Measurements from ENCODE around the gene HSPA1L. TPM values are rescaled to one million over a fixed set of nuclear protein-coding genes. Genes with fewer than 3 reads are reported as not detected.
"Not testable (repeated sequence)": the region's sequence is repeated elsewhere in the genome, so short reads cannot be mapped to it uniquely, and the experiment has no call there.

Gene HSPA1L
- polyA plus RNA-seq, 1 donor from 2014 or later = 2.6 TPM

DNA sequence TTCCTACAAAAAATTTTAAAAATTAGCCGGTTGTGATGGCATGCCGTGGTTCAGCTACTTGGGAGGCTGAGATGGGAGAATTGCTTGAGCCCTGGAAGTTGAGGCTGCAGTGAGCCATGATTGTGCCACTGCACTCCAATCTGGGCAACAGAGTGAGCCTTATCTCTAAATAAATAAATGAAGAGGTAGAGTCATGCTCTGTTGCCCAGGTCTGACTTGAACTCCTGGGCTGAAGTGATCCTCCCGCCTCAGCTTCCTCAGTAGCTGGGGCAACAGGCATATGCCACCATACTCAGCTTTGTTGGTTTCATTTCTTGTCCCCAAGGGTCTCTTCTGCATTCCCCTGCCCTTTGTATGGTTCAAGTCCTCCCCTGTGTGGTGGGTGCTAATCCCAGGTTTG lies 29.4 kb upstream of the HSPA1L start:
- Histone ChIP-seq H3K9me3 (ENCODE audit: low read length) (no peaks in the 10 kb centered on the region), H3K4me2 (ENCODE audit: low read length) (no peak overlapping the region), H3K4me3 (ENCODE audit: low read length) (no peak overlapping the region), H3K27me3 (ENCODE audit: insufficient read depth, low read depth, low read length) (no peaks in the 10 kb centered on the region), H4K20me1 (ENCODE audit: insufficient read depth) (no peaks in the 10 kb centered on the region), H3K79me2 (replicated peaks; ENCODE audit: insufficient read depth, low read length) (no peaks in the 10 kb centered on the region), H3F3A (ENCODE audit: insufficient read depth, low read length, poor library complexity, severe bottlenecking) (no peaks in the 10 kb centered on the region), H3K36me3 (ENCODE audit: insufficient read depth, low read length) (no peaks in the 10 kb centered on the region), H2AFZ (ENCODE audit: low read depth, low read length) (no peak overlapping the region), H3K27ac (ENCODE audit: low read length) (no peak overlapping the region), H3K9me2 (ENCODE audit: insufficient read depth, low read length) (no peaks in the 10 kb centered on the region), H3K9ac (ENCODE audit: low read length) (no peak overlapping the region)
- TF ChIP-seq SMC3 (conservative IDR thresholded peaks at IDR 0.05; ENCODE audit: poor library complexity) = no peak
- no peak for TF ChIP-seq POLR2AphosphoS5 (IDR thresholded peaks at IDR 0.05)
- no peak for TF ChIP-seq RAD21 (conservative IDR thresholded peaks at IDR 0.05)
- TF ChIP-seq MXI1 (conservative IDR thresholded peaks at IDR 0.05; ENCODE audit: poor library complexity, severe bottlenecking) = no peak
- TF ChIP-seq, protein P1, sequence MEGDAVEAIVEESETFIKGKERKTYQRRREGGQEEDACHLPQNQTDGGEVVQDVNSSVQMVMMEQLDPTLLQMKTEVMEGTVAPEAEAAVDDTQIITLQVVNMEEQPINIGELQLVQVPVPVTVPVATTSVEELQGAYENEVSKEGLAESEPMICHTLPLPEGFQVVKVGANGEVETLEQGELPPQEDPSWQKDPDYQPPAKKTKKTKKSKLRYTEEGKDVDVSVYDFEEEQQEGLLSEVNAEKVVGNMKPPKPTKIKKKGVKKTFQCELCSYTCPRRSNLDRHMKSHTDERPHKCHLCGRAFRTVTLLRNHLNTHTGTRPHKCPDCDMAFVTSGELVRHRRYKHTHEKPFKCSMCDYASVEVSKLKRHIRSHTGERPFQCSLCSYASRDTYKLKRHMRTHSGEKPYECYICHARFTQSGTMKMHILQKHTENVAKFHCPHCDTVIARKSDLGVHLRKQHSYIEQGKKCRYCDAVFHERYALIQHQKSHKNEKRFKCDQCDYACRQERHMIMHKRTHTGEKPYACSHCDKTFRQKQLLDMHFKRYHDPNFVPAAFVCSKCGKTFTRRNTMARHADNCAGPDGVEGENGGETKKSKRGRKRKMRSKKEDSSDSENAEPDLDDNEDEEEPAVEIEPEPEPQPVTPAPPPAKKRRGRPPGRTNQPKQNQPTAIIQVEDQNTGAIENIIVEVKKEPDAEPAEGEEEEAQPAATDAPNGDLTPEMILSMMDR (IDR thresholded peaks at IDR 0.05; ENCODE audit: poor library complexity, severe bottlenecking) = no peak
- TF ChIP-seq TAF1 (IDR thresholded peaks at IDR 0.05; ENCODE audit: low read depth) = no peak
- TF ChIP-seq EP300 (conservative IDR thresholded peaks at IDR 0.05; ENCODE audit: poor library complexity, severe bottlenecking) = no peak
- TF ChIP-seq EZH2 (IDR thresholded peaks at IDR 0.05; ENCODE audit: borderline replicate concordance, insufficient read depth, low read length, poor library complexity, severe bottlenecking) = no peak

DNA sequence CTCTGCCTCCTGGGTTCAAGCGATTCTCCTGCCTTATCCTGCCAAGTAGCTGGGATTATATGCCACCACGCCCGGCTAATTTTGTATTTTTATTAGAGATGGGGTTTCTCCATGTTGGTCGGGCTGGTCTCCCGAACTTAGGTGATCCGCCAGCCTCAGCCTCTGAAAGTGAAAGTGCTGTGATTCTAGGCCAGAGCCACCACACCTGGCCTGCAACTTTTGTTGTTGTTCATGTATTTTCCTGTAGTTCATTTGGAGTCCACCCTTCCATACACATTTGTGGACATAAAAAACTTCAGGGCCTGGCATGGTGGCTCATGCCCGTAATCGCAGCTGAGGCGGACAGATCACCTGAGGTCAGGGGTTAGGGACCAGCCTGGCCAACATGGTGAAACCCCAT lies 27.0 kb upstream of the HSPA1L start:
- Histone ChIP-seq H4K20me1 (ENCODE audit: insufficient read depth) (no peaks in the 10 kb centered on the region), H3K27me3 (ENCODE audit: insufficient read depth, low read depth, low read length) (no peaks in the 10 kb centered on the region), H3K9me3 (ENCODE audit: low read length) (no peaks in the 10 kb centered on the region), H3K4me2 (ENCODE audit: low read length) (no peak overlapping the region), H3K9ac (ENCODE audit: low read length) (no peak overlapping the region), H3K27ac (ENCODE audit: low read length) (no peak overlapping the region), H3K4me3 (ENCODE audit: low read length) (no peak overlapping the region), H3F3A (ENCODE audit: insufficient read depth, low read length, poor library complexity, severe bottlenecking) (no peaks in the 10 kb centered on the region), H2AFZ (ENCODE audit: low read depth, low read length) (no peak overlapping the region), H3K79me2 (replicated peaks; ENCODE audit: insufficient read depth, low read length) (peaks cover 6% of the 10 kb centered on the region), H3K36me3 (ENCODE audit: insufficient read depth, low read length) (peaks cover 4% of the 10 kb centered on the region), H3K9me2 (ENCODE audit: insufficient read depth, low read length) (no peaks in the 10 kb centered on the region)
- no peak for TF ChIP-seq MXI1 (conservative IDR thresholded peaks at IDR 0.05; ENCODE audit: poor library complexity, severe bottlenecking)
- TF ChIP-seq RAD21 (conservative IDR thresholded peaks at IDR 0.05) = no peak
- no peak for TF ChIP-seq SMC3 (conservative IDR thresholded peaks at IDR 0.05; ENCODE audit: poor library complexity)

DNA sequence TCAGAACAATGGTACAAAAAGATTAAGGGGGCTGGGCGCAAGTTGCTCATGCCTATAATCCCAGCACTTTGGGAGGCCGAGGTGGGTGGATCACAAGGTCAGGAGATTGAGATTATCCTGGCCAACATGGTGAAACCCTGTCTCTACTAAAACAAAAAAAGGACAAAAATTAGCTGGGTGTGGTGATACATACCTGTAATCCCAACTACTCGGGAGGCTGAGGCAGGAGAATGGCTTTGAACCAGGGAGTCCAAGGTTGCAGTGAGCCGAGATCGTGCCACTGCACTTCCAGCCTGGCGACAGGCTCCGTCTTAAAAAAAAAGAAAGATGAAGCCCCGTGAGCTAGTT lies 24.7 kb upstream of the HSPA1L start:
- peaks cover 29% of the 10 kb centered on the region for H3K79me2 ChIP-seq (replicated peaks; ENCODE audit: insufficient read depth, low read length)
- not testable (repeated sequence) for H3K4me2 ChIP-seq (ENCODE audit: low read length); H3K36me3 ChIP-seq (ENCODE audit: insufficient read depth, low read length); H3K9me2 ChIP-seq (ENCODE audit: insufficient read depth, low read length); H4K20me1 ChIP-seq (ENCODE audit: insufficient read depth); H3K9me3 ChIP-seq (ENCODE audit: low read length); H3K27me3 ChIP-seq (ENCODE audit: insufficient read depth, low read depth, low read length); H3K27ac ChIP-seq (ENCODE audit: low read length); H3F3A ChIP-seq (ENCODE audit: insufficient read depth, low read length, poor library complexity, severe bottlenecking); H3K4me3 ChIP-seq (ENCODE audit: low read length); H2AFZ ChIP-seq (ENCODE audit: low read depth, low read length); H3K9ac ChIP-seq (ENCODE audit: low read length)

DNA sequence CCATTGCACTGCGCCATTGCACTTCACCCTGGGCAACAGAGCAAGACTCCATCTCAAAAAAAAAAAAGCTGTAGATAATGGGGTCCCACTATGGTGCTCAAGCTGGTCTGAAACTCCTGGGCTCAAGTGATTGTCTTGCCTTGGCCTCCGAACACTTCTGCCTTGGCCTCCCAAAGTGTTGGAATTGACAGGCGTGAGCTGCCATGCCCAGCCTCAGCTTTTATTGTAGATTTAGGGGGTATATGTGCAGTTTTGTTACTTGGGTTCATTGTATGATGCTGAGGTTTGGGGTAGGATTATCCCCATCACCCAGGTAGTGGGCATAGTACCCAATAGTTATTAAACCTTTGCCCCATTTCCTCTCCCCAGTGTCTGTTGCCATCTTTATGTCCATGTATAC lies 23.9 kb upstream of the HSPA1L start:
- H3K36me3 ChIP-seq (ENCODE audit: insufficient read depth, low read length) = peaks cover 4% of the 10 kb centered on the region

More for the DNA sequence above, 23.9 kb upstream of the HSPA1L start:
- Histone ChIP-seq H2AFZ (ENCODE audit: low read depth, low read length) (no peak overlapping the region), H3K27me3 (ENCODE audit: insufficient read depth, low read depth, low read length) (no peaks in the 10 kb centered on the region), H3K27ac (ENCODE audit: low read length) (no peak overlapping the region), H3K79me2 (replicated peaks; ENCODE audit: insufficient read depth, low read length) (peaks cover 29% of the 10 kb centered on the region), H3F3A (ENCODE audit: insufficient read depth, low read length, poor library complexity, severe bottlenecking) (no peaks in the 10 kb centered on the region), H3K4me2 (ENCODE audit: low read length) (no peak overlapping the region), H3K9ac (ENCODE audit: low read length) (no peak overlapping the region), H3K9me2 (ENCODE audit: insufficient read depth, low read length) (no peaks in the 10 kb centered on the region), H4K20me1 (ENCODE audit: insufficient read depth) (no peaks in the 10 kb centered on the region), H3K4me3 (ENCODE audit: low read length) (peak overlapping the region; percentile 98), H3K9me3 (ENCODE audit: low read length) (no peaks in the 10 kb centered on the region)
- TF ChIP-seq MXI1 (conservative IDR thresholded peaks at IDR 0.05; ENCODE audit: poor library complexity, severe bottlenecking) (no peak), EP300 (conservative IDR thresholded peaks at IDR 0.05; ENCODE audit: poor library complexity, severe bottlenecking) (no peak), SMC3 (conservative IDR thresholded peaks at IDR 0.05; ENCODE audit: poor library complexity) (no peak)
- TF ChIP-seq, protein P2, sequence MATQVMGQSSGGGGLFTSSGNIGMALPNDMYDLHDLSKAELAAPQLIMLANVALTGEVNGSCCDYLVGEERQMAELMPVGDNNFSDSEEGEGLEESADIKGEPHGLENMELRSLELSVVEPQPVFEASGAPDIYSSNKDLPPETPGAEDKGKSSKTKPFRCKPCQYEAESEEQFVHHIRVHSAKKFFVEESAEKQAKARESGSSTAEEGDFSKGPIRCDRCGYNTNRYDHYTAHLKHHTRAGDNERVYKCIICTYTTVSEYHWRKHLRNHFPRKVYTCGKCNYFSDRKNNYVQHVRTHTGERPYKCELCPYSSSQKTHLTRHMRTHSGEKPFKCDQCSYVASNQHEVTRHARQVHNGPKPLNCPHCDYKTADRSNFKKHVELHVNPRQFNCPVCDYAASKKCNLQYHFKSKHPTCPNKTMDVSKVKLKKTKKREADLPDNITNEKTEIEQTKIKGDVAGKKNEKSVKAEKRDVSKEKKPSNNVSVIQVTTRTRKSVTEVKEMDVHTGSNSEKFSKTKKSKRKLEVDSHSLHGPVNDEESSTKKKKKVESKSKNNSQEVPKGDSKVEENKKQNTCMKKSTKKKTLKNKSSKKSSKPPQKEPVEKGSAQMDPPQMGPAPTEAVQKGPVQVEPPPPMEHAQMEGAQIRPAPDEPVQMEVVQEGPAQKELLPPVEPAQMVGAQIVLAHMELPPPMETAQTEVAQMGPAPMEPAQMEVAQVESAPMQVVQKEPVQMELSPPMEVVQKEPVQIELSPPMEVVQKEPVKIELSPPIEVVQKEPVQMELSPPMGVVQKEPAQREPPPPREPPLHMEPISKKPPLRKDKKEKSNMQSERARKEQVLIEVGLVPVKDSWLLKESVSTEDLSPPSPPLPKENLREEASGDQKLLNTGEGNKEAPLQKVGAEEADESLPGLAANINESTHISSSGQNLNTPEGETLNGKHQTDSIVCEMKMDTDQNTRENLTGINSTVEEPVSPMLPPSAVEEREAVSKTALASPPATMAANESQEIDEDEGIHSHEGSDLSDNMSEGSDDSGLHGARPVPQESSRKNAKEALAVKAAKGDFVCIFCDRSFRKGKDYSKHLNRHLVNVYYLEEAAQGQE (IDR thresholded peaks at IDR 0.05; ENCODE audit: borderline replicate concordance) = no peak
